ENCODE measurements around the gene CAPN14.
A peak's percentile ranks its signal among the peaks of the same experiment; 100 is the strongest.

The CAPN14 gene

GRCh38 chr2:31235504-31235902 is 18.2 kb upstream of the CAPN14 start:
- no peak for TF ChIP-seq EGR1 (IDR thresholded peaks at IDR 0.05)
- TF ChIP-seq TEAD4 (IDR thresholded peaks at IDR 0.05) = no peak
- no peak for TF ChIP-seq TCF12 (IDR thresholded peaks at IDR 0.05; ENCODE audit: low read depth)
- no peak for TF ChIP-seq NFIC (IDR thresholded peaks at IDR 0.05)
- no peak for TF ChIP-seq RAD21 (IDR thresholded peaks at IDR 0.05; ENCODE audit: low read depth)
- no peak for TF ChIP-seq YY1 (IDR thresholded peaks at IDR 0.05; ENCODE audit: low read depth)
- TF ChIP-seq TAF1 (IDR thresholded peaks at IDR 0.05; ENCODE audit: low read depth) = no peak
- TF ChIP-seq MAX (IDR thresholded peaks at IDR 0.05) = no peak

GRCh38 chr2:31234683-31235503 is 17.6 kb upstream of the CAPN14 start:
- no peak for TF ChIP-seq TAF1 (IDR thresholded peaks at IDR 0.05; ENCODE audit: low read depth)
- TF ChIP-seq FOXM1 (IDR thresholded peaks at IDR 0.05; ENCODE audit: borderline replicate concordance, low read depth) = no peak

DNA sequence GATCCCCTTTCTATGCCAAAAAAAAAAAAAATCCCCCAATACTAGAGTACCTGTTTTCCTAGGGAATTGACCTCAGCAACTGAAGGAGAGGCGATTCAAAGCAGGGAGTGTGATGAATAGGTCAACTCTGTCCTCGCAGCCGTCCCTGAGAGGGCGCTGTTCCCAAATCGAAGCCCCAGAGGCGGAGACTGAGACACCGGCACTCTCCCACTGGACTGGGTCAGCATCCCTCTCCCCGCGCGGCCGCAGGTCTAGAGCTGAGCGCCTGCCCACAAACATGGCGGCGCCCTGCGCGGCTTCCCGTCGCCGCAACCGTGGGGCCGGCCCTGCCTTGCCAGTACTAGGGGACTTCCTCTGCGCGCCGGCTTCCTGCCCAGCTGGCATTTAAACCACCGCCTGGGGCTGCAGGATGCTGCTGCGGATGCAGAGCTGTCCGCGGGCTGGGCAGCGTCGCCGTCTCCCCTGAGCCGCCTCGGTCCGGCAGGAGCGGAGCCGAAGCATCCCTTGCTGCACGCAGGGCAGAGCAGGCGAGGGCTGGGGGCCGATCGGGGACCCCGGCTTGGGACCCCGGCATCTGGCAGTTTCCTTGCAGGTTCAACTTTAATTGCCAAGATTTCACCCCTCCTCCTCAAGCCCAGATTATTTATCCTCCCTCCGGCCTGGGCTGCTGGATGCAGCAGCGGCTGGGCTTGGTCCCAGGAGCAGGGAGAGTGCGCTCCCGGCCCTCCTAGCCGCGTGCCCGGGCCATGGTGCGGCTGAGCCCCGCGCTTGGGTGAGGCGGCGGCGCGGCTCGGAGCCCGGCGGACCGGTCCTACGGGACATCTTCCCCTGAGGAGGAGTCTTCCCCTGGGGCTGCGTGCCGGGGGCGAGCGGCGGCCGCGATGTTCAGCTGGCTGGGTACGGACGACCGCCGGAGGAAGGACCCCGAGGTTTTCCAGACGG is 16.7 kb upstream of the CAPN14 start, which contains the start of gene EHD3:
Gene EHD3, plus strand, starts transcription at position 412 of the 942 bp plus-strand sequence. Its CDS starts 470 bp downstream, at position 882.
- TF ChIP-seq MAX (IDR thresholded peaks at IDR 0.05) (no peak), CREB1 (IDR thresholded peaks at IDR 0.05; ENCODE audit: low read depth) (no peak), FOXM1 (IDR thresholded peaks at IDR 0.05; ENCODE audit: borderline replicate concordance, low read depth) (no peak), REST (IDR thresholded peaks at IDR 0.05; ENCODE audit: low read depth) (no peak), TAF1 (IDR thresholded peaks at IDR 0.05; ENCODE audit: low read depth) (no peak), EP300 (IDR thresholded peaks at IDR 0.05; ENCODE audit: borderline replicate concordance) (no peak), TCF12 (IDR thresholded peaks at IDR 0.05; ENCODE audit: low read depth) (no peak), NFIC (IDR thresholded peaks at IDR 0.05) (no peak), YY1 (IDR thresholded peaks at IDR 0.05; ENCODE audit: low read depth) (peak; percentile 98), RAD21 (IDR thresholded peaks at IDR 0.05; ENCODE audit: low read depth) (peak; percentile 37; the same call in 1 of the 2 replicates), ZBTB7A (IDR thresholded peaks at IDR 0.05; ENCODE audit: low read depth) (no peak), CEBPB (IDR thresholded peaks at IDR 0.05) (no peak)

GRCh38 chr2:31233231-31233630 is 15.9 kb upstream of the CAPN14 start:
- no peak for TF ChIP-seq TCF12 (IDR thresholded peaks at IDR 0.05; ENCODE audit: low read depth)
- TF ChIP-seq CREB1 (IDR thresholded peaks at IDR 0.05; ENCODE audit: low read depth) = no peak
- no peak for TF ChIP-seq FOXM1 (IDR thresholded peaks at IDR 0.05; ENCODE audit: borderline replicate concordance, low read depth)
- TF ChIP-seq CEBPB (IDR thresholded peaks at IDR 0.05) = no peak
- TF ChIP-seq ZBTB7A (IDR thresholded peaks at IDR 0.05; ENCODE audit: low read depth) = no peak
- no peak for TF ChIP-seq NFIC (IDR thresholded peaks at IDR 0.05)
- no peak for TF ChIP-seq EGR1 (IDR thresholded peaks at IDR 0.05)
- TF ChIP-seq RAD21 (IDR thresholded peaks at IDR 0.05; ENCODE audit: low read depth) = no peak
- TF ChIP-seq MAX (IDR thresholded peaks at IDR 0.05) = no peak
- TF ChIP-seq EP300 (IDR thresholded peaks at IDR 0.05; ENCODE audit: borderline replicate concordance) = no peak

DNA sequence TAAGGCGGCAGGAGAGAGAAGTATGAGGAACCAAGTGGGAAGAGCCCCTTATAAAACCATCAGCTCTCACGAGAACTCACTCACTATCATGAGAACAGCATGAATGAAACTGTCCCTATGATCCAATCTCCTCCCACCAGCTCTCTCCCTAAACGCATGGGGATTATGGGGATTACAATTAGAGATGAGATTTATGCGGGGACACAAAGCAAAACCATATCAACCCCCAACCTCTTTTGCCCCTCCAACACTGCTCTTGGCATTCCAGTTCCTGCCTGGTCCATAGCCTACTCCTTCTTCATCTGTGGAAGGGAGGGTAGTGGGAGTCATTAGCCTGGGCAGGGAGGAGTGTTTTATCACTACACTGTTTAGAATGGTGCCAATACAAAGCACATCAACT is 15.3 kb upstream of the CAPN14 start:
- TF ChIP-seq EP300 (IDR thresholded peaks at IDR 0.05; ENCODE audit: borderline replicate concordance) = no peak
- TF ChIP-seq NFIC (IDR thresholded peaks at IDR 0.05) = no peak
- TF ChIP-seq TAF1 (IDR thresholded peaks at IDR 0.05; ENCODE audit: low read depth) = no peak
- TF ChIP-seq USF1 (IDR thresholded peaks at IDR 0.05) = no peak
- no peak for TF ChIP-seq CREB1 (IDR thresholded peaks at IDR 0.05; ENCODE audit: low read depth)
- no peak for TF ChIP-seq YY1 (IDR thresholded peaks at IDR 0.05; ENCODE audit: low read depth)
- TF ChIP-seq CEBPB (IDR thresholded peaks at IDR 0.05) = no peak
- TF ChIP-seq FOXM1 (IDR thresholded peaks at IDR 0.05; ENCODE audit: borderline replicate concordance, low read depth) = no peak
- TF ChIP-seq TEAD4 (IDR thresholded peaks at IDR 0.05) = no peak
- no peak for TF ChIP-seq ZBTB7A (IDR thresholded peaks at IDR 0.05; ENCODE audit: low read depth)
- no peak for TF ChIP-seq EGR1 (IDR thresholded peaks at IDR 0.05)
- TF ChIP-seq TCF12 (IDR thresholded peaks at IDR 0.05; ENCODE audit: low read depth) = no peak
- no peak for TF ChIP-seq MAX (IDR thresholded peaks at IDR 0.05)
- no peak for TF ChIP-seq RAD21 (IDR thresholded peaks at IDR 0.05; ENCODE audit: low read depth)
- TF ChIP-seq REST (IDR thresholded peaks at IDR 0.05; ENCODE audit: low read depth) = no peak

All from Ishikawa (cell line).